GM12892 (cell line): Measurements from ENCODE around the gene TBL1XR1.

Experiments used
- POLR2A ChIP-seq: IDR thresholded peaks from 2 replicates; pipeline ENCODE4 v1.6.1; 2011; ENCODE audit warnings: low read depth, low read length, control low read depth
- POLR2AphosphoS5 ChIP-seq: IDR thresholded peaks from 2 replicates; pipeline ENCODE4 v1.6.1; 2011; ENCODE audit warnings: low read depth, low read length, control low read depth

DNA sequence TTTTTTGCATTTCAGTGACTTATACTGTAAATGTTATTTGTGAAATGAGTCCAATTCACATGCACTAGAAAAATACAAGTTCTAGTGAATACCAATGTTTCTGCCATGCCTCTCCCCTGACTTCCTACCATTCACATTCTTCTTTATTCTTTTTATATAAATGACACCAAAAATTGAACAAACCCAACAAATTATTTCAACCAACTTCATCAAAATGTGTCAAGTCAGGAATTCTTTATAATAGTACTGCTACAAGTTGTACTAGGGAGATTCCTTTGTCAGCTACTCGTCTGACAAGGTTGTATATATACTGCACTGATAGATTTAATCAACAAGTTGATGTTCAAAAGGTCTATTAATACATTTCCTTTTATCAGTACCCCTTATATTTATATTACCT, 3.0 kb downstream of the TBL1XR1 start:
- TF ChIP-seq POLR2AphosphoS5 (no peak), POLR2A (no peak)
